ENCODE data around the gene PIK3C3. TPM values are rescaled to one million over a fixed set of nuclear protein-coding genes. Genes with fewer than 3 reads are reported as not detected.

PIK3C3 gene
- total RNA-seq, 1 experiment from 2014 or later = 23.0 TPM

- Histone ChIP-seq H3K36me3 (replicated peaks; ENCODE audit: control insufficient read depth, insufficient read depth, low read length) (no peaks in the 10 kb centered on the region), H3K4me3 (ENCODE audit: insufficient read depth, low read depth, low read length) (no peak overlapping the region), H3K27me3 (ENCODE audit: control insufficient read depth, insufficient read depth, low read length) (no peaks in the 10 kb centered on the region)
- DNase-seq = no peak
Observed at GRCh38 chr18:41940506-41941215, 14.4 kb upstream of the PIK3C3 start.

- H3K36me3 ChIP-seq (replicated peaks; ENCODE audit: control insufficient read depth, insufficient read depth, low read length) = no peaks in the 10 kb centered on the region
- DNase-seq = no peak
- H3K27me3 ChIP-seq (ENCODE audit: control insufficient read depth, insufficient read depth, low read length) = no peaks in the 10 kb centered on the region
- no peak overlapping the region for H3K4me3 ChIP-seq (ENCODE audit: insufficient read depth, low read depth, low read length)
Observed at GRCh38 chr18:41942254-41942653, 12.8 kb upstream of the PIK3C3 start.

GRCh38 chr18:41948544-41949110, 6.4 kb upstream of the PIK3C3 start:
- Histone ChIP-seq H3K36me3 (replicated peaks; ENCODE audit: control insufficient read depth, insufficient read depth, low read length) (no peaks in the 10 kb centered on the region), H3K4me3 (ENCODE audit: insufficient read depth, low read depth, low read length) (no peak overlapping the region), H3K27me3 (ENCODE audit: control insufficient read depth, insufficient read depth, low read length) (no peaks in the 10 kb centered on the region)
- DNase-seq = no peak

- H3K27me3 ChIP-seq (ENCODE audit: control insufficient read depth, insufficient read depth, low read length) = no peaks in the 10 kb centered on the region
- H3K36me3 ChIP-seq (replicated peaks; ENCODE audit: control insufficient read depth, insufficient read depth, low read length) = no peaks in the 10 kb centered on the region
- H3K4me3 ChIP-seq (ENCODE audit: insufficient read depth, low read depth, low read length) = no peak overlapping the region
- no peak for DNase-seq
Observed at GRCh38 chr18:41949206-41949920, 5.7 kb upstream of the PIK3C3 start.

GRCh38 chr18:41955688-41956087, 654 bp downstream of the PIK3C3 start:
- H3K36me3 ChIP-seq (replicated peaks; ENCODE audit: control insufficient read depth, insufficient read depth, low read length) = peaks cover 4% of the 10 kb centered on the region
- H3K27me3 ChIP-seq (ENCODE audit: control insufficient read depth, insufficient read depth, low read length) = no peaks in the 10 kb centered on the region; the same call in 1 of the 2 replicates
- H3K4me3 ChIP-seq (ENCODE audit: insufficient read depth, low read depth, low read length) = peak overlapping the region; percentile 70
- DNase-seq = no peak

- H3K4me3 ChIP-seq (ENCODE audit: insufficient read depth, low read depth, low read length) = no peak overlapping the region
- no peaks in the 10 kb centered on the region; the same call in 1 of the 2 replicates for H3K27me3 ChIP-seq (ENCODE audit: control insufficient read depth, insufficient read depth, low read length)
- peaks cover 6% of the 10 kb centered on the region for H3K36me3 ChIP-seq (replicated peaks; ENCODE audit: control insufficient read depth, insufficient read depth, low read length)
- no peak for DNase-seq
Observed at GRCh38 chr18:41959045-41959444, 4.0 kb downstream of the PIK3C3 start.

- Histone ChIP-seq H3K27me3 (ENCODE audit: control insufficient read depth, insufficient read depth, low read length) (no peaks in the 10 kb centered on the region), H3K4me3 (ENCODE audit: insufficient read depth, low read depth, low read length) (no peak overlapping the region), H3K36me3 (replicated peaks; ENCODE audit: control insufficient read depth, insufficient read depth, low read length) (peaks cover 4% of the 10 kb centered on the region)
- no peak for DNase-seq
Observed at GRCh38 chr18:41965634-41966255, 10.7 kb downstream of the PIK3C3 start.

GRCh38 chr18:41966943-41967342, 11.9 kb downstream of the PIK3C3 start:
- no peak for DNase-seq
- Histone ChIP-seq H3K36me3 (replicated peaks; ENCODE audit: control insufficient read depth, insufficient read depth, low read length) (peaks cover 4% of the 10 kb centered on the region), H3K27me3 (ENCODE audit: control insufficient read depth, insufficient read depth, low read length) (no peaks in the 10 kb centered on the region), H3K4me3 (ENCODE audit: insufficient read depth, low read depth, low read length) (no peak overlapping the region)

- H3K36me3 ChIP-seq (replicated peaks; ENCODE audit: control insufficient read depth, insufficient read depth, low read length) = peaks cover 2% of the 10 kb centered on the region
- H3K4me3 ChIP-seq (ENCODE audit: insufficient read depth, low read depth, low read length) = no peak overlapping the region
- DNase-seq = no peak
- H3K27me3 ChIP-seq (ENCODE audit: control insufficient read depth, insufficient read depth, low read length) = no peaks in the 10 kb centered on the region
Observed at GRCh38 chr18:41967680-41968079, 12.6 kb downstream of the PIK3C3 start.

GRCh38 chr18:41969881-41970280, 14.8 kb downstream of the PIK3C3 start:
- DNase-seq = no peak
- Histone ChIP-seq H3K4me3 (ENCODE audit: insufficient read depth, low read depth, low read length) (no peak overlapping the region), H3K27me3 (ENCODE audit: control insufficient read depth, insufficient read depth, low read length) (no peaks in the 10 kb centered on the region), H3K36me3 (replicated peaks; ENCODE audit: control insufficient read depth, insufficient read depth, low read length) (peaks cover 2% of the 10 kb centered on the region)

- no peaks in the 10 kb centered on the region for H3K27me3 ChIP-seq (ENCODE audit: control insufficient read depth, insufficient read depth, low read length)
- no peak for DNase-seq
- peaks cover 2% of the 10 kb centered on the region for H3K36me3 ChIP-seq (replicated peaks; ENCODE audit: control insufficient read depth, insufficient read depth, low read length)
- H3K4me3 ChIP-seq (ENCODE audit: insufficient read depth, low read depth, low read length) = no peak overlapping the region
Observed at GRCh38 chr18:41972067-41972925, 17.3 kb downstream of the PIK3C3 start.

GRCh38 chr18:41973983-41974382, 18.9 kb downstream of the PIK3C3 start:
- no peak for DNase-seq
- no peaks in the 10 kb centered on the region for H3K27me3 ChIP-seq (ENCODE audit: control insufficient read depth, insufficient read depth, low read length)
- H3K36me3 ChIP-seq (replicated peaks; ENCODE audit: control insufficient read depth, insufficient read depth, low read length) = no peaks in the 10 kb centered on the region; the same call in 1 of the 2 replicates
- no peak overlapping the region for H3K4me3 ChIP-seq (ENCODE audit: insufficient read depth, low read depth, low read length)

GRCh38 chr18:41974796-41975201, 19.8 kb downstream of the PIK3C3 start:
- no peaks in the 10 kb centered on the region for H3K27me3 ChIP-seq (ENCODE audit: control insufficient read depth, insufficient read depth, low read length)

GRCh38 chr18:41975284-41975683, 20.2 kb downstream of the PIK3C3 start:
- no peaks in the 10 kb centered on the region for H3K27me3 ChIP-seq (ENCODE audit: control insufficient read depth, insufficient read depth, low read length)
- DNase-seq = no peak

More at GRCh38 chr18:41974796-41975201, 19.8 kb downstream of the PIK3C3 start:
- no peaks in the 10 kb centered on the region; the same call in 1 of the 2 replicates for H3K36me3 ChIP-seq (replicated peaks; ENCODE audit: control insufficient read depth, insufficient read depth, low read length)
- DNase-seq = no peak
- H3K4me3 ChIP-seq (ENCODE audit: insufficient read depth, low read depth, low read length) = no peak overlapping the region

More at GRCh38 chr18:41975284-41975683, 20.2 kb downstream of the PIK3C3 start:
- no peak overlapping the region for H3K4me3 ChIP-seq (ENCODE audit: insufficient read depth, low read depth, low read length)
- H3K36me3 ChIP-seq (replicated peaks; ENCODE audit: control insufficient read depth, insufficient read depth, low read length) = no peaks in the 10 kb centered on the region; the same call in 1 of the 2 replicates
